HG02870 (cell line): ENCODE data around the gene LEMD3.

Experiments
- ATAC-seq: cut with Tn5 transposase; IDR thresholded peaks from one replicate; pipeline ENCODE4 v1.9.1; 2021; ENCODE audit warnings: mild to moderate bottlenecking, moderate library complexity; ENCODE audit not compliant: unreplicated experiment

Gene LEMD3

DNA sequence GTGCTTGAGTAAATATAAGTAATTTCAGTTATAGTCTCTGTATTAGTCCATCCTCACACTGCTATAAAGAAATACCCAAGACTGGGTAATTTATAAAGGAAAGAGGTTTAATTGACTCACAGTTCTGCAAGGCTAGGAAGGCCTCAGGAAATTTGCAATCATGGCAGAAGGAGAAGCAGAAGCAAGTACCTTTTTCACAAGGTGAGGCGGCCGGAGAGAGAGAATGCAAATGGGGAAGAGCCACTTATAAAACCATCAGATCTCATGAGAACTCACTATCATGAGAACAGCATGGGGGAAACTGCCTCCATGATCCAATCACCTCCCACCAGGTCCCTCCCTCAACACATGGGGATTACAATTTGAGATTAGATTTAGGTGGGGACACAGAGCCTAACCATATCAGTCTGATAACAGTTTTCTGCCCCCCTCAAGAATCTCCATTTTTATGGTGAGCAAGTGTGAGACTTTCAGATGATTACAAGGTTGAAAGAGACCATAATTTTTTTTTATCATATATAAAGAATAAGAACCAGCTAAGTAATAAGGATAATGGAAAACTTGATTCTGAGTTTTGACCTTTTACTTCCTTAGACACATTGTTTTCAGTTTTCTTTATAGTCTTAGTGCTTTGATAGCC is 35.6 kb downstream of the LEMD3 start:
- ATAC-seq: no peak

DNA sequence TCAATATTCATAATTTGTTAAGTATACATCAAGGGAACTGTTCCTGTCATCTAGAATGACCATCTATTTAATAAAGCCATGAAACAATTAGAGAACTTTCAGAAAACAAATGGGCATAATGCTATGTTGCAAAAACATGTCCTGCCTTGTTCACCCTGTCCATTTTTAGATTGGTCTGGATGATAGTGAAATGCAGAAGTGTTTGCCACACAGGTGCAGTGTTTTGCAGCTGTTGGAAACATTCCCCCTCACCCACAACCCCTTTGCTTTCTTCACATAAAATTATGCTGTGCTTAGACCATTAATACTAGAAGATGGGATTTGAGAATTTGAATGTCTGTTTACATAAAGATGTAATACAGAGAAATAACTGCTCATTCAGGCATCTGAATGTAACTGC is 36.5 kb downstream of the LEMD3 start:
- no peak for ATAC-seq

DNA sequence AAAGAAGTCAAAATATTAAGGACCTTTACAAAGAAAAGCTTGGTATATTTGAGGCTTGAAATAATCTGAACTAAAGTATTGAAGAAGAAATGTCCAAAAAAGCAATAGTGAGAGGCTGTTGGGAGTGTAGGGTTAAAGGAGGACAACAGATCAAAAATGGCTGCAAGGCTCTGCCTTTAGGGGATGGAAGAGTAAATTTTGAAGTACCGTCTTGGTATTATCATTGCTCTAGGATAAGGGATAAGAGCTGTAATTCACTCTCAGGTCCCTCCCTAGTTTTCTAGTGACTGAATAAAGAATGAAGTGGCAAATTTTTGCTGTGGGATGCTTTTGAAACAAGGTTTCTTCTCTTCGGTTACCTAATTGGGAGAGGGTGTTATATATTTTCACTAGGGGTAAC is 38.7 kb downstream of the LEMD3 start:
- ATAC-seq: no peak

DNA sequence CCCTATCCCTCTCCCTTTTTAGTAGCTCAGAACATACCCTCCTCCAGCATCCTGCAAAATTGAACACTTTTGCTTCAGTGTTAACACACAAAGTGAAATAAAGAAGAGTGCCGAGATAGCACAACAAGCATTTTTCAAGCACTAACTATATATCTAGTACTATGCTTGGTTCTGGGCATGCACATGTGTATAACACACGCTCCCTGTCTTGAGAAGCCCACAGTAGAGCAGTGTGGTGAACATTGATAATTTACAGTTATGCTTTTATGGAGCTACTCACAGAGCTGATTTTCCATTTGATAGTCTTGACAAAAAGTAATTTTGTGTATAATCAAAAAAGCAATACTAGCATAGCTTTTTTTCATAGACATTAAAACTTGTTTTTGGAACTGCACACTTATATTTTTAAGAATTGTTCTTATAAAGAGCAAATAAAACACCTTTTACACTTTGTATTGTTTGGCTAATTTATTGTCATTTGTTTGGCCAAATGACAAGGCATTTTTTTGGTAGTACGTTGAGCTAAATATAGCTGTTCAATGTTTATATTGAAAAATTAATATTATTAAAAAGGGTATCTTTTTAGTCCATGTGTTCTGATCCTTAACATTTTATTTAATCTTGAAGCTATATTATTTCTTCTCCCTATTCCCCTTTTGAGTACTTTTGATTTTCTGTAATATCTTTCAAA is 39.7 kb downstream of the LEMD3 start:
- ATAC-seq: no peak

DNA sequence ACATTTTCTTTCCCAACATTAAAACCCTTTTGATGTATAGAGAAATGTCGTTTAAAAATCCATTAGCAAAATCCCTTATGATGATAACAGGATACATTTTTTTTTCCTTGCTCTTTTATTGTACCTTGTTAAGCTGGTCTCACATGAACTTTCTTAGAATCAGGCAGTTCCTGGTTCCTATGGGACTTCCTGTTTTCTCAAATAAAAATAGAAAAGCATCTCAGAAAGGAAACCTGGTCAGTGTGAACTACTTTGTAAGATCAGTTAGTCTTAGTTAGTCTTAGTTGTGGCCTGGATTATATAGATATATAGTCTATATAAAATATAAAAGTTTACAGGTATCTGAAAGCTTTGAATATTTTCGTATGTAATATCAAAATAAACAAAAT is 40.3 kb downstream of the LEMD3 start:
- ATAC-seq: peak; percentile 70

DNA sequence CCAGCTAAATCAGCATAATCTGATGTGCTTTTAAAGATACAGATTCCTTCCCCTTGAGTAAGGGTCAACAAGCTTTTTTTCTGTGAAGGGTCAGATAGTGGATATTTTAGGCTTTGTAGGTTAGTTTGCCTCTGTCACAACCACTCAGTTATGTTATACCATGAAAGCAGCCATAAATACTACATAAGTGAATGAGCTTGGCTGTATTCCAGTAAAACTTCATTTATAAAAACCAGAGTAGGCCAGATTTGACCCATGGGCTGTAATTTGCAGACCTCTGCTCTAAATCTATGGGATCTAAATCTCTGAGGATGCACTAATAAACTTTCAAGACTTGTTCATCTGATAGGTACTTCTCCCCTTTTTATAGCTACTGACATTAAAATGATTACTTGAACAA is 47.7 kb downstream of the LEMD3 start:
- ATAC-seq: no peak

DNA sequence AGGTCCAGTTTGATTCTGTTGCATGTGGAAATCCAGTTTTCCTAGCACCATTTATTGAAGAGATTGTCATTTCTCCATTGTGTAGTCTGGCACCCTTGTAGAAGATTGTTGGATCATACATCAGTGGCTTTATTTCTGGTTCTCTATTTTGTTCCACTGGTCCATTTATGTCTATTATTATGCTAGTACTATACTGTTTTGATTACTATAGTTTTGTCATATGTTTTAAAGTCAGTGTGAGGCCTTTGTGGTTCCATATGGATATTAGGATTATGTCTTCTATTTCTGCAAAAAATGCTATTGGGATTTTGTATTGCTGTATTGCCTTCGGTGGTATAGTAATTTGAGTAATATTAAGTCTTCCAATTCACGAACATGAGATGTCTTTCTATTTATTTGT is 51.4 kb downstream of the LEMD3 start:
- ATAC-seq: no peak

DNA sequence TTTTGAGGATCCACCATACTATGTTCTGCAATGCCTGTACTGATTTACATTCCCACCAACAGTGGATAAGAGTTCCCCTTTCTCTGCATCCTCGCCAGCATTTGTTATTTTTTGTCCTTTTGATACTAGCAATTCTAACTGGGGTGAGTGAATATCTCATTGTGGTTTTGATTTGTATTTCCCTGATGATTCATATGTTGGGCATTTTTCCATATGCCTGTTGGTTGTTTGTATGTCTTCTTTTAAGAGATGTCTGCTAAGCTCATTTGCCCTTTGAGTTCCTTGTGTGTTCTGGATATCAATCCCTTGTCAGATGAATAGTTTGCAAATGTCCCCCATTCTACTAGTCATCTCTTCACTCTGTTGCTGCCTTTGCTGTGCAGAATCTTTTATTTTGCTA is 60.1 kb downstream of the LEMD3 start:
- no peak for ATAC-seq

DNA sequence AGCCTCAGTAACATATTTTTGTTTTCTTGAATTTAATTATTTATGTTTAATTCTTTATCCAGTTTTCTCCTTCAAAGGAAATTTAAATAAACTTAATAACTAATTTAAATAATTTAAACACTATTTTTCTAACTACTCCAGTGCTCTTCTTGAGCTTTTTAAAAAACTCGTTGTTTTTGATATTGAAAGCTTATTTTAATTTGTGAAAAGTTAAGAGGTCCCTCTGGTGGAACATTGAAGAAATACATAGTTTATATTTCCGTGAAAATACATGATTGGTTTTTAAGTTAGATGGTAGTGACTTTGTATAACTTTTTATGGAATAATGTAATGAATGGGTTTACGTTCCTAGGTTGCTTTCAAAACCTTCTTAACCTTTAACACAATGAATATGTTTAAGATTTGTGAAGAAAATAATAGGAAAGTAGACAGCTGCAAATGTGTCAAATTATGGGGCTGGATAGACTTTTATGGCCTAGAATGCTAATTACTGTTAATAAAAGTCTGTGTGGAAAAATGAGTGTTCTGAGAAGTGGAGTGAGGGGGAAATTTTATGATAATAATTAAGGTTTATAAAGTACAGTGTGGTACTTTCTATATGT is 63.2 kb downstream of the LEMD3 start:
- ATAC-seq: no peak

DNA sequence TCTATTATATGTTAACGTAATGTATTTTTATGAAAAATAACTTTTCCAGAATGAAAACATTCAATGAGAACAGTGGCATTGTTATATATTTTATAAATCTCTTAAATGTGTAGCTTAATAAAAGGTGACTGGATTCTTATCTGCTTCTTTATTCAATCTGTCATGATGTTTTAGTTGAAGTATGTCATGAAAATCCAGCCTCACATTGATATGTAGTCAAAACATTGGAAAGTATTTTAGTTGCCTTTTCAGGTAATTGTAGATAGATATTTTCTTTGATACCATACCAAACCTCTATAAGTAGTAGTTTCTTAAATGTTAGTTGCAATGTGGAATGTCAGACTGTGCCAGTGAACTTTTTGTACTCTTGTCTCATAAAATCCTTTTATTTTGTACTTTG is 67.8 kb downstream of the LEMD3 start:
- ATAC-seq: no peak

DNA sequence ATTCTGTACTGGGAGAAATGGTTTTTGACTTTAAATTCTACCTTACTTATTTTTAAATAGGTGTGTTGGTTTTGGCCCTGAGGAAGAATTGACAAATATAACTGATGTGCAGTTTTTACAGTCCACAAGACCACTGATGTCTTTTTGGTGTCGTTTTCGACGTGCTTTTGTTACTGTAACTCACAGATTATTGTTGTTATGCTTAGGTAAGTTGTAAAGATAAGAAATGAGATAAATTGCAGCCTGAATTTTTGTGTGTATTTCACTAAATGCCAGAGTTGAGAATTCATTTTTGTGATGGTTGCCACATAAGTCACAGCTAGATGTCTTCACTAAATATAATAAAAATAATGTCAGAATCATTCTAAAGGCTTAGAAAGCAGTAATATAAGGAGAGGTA is 69.2 kb downstream of the LEMD3 start:
- ATAC-seq: no peak

DNA sequence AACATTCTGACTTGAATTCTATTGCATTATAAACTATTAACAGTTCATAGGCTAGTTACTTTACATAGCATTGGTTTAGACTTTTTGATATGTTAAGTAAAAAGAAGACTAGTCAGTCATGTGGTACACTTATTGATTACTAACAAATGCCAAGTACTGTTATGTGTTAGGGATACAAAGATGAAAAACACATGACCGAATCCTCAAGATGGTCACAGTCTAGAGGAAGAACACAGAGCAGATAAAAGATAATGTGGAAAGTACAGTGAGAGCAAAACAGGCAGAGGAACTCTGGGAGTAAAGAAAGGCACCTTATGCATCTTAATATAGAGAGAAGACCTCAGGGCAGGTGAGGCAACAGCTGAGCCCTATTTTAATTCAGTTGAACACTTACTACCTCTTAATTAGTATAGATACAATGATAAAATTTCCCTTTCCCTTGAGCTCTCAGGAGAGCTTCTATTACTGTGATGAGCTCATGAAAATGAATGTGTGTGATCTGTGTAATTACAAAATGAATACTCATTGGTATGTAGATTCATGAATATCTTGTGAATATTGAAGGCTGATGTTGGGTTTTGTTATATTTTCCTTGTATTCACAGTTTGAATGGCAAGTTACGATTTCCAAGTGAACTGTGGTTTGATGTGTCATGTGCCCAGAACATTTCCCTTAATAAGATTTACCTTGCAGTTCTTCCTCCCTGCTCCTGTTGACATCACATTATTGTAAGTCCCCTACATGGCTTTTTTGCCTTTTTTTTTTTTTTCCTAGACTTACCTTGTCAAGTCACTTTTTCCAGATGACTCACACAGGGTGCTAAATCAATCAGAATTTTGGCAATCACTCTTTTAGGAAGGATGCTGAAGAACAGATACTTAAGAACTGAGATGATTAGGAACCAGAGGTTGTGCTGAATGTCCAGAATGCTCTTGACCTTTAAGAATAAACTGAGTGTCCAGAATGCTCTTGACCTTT is 79.6 kb downstream of the LEMD3 start:
- no peak for ATAC-seq

DNA sequence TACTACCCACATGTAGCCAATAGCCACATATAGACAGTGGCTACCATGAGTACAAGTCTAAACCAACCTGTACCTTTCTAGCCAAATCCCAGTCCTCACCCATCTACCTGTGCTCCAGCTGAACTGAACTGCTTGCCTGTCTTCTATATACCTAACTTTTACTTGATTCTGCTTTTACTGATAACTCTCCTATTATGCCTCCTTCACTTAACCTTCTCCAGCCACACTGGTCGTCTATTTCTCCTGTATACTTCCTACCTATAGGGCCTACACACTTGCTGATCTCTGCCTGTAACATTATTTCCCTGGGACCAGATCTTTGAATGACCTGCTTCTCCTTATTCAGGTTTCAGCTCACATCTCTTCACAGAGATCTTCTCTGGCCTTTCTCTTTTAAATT is 83.1 kb downstream of the LEMD3 start:
- no peak for ATAC-seq

DNA sequence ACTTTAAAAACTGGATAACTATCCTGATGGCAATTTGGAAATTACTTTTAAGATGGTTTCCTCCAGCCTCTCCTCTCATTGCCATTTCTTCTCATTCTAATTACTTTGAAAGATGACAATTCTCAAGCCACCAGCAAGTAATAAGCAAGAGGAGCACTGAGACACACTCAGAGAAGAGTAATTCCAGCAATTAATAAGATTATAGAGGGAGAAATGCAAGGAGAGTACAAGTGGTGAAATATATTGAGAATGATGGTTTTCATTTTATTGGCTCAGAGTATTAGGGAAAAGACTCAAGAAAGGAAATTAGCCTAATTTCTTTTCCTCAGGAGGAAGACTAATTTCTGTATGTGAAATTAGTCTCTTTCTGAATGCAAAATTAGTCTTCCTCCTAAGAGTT is 88.6 kb downstream of the LEMD3 start:
- no peak for ATAC-seq

DNA sequence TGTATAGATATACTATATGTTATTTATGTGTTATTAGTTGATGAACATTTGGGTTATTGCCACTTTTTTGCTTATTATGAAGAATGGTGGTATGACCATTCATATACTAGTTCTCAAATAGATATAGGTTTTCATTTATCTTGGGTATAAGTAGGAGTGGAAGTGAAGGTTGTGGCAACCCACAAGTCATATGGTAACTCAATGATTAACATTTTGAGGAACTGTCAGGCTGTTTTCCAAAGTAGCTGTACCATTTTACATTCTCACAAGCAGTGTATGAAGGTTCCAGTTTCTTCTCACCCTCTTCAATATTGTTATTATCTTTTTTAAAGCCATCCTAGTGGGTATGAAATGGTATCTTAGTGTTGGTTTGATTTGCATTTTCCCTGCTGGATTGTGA is 90.1 kb downstream of the LEMD3 start:
- no peak for ATAC-seq

DNA sequence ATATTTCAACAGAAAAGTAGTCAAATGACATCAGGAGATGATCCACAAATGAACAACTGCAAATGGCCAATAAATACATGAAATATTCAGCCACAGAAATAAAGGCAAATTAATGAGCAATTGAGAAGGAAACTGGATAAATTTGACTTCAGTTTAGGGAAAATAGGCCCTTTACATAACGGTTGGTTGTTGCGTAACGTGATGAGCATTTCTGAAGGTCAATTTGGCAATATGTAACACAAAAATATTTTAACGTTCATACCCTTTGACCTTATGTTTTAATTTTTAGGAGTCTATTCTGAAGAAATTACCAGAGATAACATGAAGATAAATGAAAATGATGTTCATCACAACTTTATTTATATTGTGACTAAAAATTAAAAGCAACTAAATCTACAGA is 94.4 kb downstream of the LEMD3 start:
- no peak for ATAC-seq

DNA sequence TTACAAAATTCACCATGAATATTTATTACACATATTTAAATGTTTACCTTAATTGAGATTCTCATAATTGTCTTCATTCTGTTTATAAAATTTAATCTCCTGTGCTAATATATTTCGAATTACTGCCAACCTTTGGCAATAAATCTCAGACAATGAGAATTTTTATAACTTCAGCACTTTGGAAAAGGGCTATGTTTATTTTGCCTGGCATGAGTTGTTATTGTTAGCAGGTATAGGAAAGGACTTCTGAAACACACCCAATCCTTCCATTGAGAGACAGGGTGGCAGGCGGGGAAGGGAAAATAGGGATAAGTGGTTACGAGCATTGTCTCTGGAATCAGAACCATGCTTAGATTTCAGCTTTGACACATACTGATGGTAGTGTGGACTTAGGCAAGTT is 97.0 kb downstream of the LEMD3 start:
- no peak for ATAC-seq

DNA sequence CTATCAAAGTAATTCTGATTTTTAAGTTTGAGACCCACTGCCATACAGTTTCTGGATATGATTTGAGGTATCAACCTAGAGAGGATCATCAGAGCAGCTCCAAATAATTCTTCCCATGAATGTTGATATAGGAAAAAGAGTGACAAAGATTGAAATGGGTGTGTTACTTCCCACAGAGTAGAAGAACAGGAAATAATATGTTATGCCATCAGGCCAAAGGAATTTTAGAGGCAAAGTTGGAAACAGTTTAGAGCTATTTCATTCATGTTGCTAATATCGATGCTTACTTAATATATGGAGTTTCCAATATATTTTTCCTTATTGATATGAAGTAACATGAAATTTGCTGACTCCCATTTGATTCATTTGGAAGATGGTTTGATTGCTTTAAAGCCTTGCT is 100.2 kb downstream of the LEMD3 start:
- ATAC-seq: no peak

DNA sequence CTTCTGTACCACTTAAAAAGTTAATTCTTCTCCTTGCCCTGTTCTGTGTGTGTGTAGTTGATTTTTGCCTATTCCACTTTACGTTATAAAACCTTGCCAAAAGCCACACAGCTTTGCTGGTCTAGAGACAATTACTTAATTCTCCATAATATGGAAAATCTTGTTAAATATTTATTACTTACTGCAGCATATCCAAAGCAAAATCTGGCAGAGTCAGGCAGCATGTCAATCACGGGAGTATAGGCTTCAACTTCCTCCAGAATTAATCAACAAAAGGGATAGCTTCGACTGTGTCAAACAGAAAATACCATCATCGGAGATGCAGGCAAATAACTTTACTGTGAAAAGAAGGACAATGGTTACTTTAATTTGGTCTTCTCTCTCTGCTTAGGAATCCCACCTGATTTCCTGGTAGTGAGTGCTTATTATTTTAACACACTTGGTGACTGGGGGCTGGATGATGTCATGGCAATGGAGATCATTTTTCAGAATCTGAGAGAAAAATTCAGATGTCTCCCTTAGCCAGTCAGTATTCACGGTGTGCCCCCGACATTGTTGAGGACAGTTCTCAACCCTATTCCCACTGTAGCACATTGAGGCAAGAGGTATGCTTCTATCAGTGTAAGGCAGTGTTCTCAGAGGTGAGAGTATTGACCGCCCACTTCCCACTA is 105.4 kb downstream of the LEMD3 start:
- ATAC-seq: no peak

DNA sequence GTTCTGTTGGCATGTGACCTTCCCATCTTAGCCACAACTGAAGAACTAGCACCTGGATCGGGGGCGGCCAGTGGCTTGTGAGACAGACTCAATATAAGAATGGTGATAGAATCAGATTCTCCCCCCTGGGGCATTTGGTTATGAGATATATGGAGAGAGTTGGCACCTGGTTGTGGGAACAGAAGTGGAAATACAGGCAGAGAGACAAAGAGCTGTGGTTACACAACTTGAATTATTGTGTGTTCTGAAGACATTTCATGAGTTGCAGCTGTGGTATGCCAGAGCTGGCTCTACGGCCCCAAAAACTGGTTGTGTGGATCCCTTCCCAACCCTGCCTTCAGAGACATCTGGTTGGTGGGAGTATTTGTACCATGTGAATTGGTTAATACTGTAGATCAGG is 106.2 kb downstream of the LEMD3 start:
- no peak for ATAC-seq
